B cell (primary cell): Measurements from ENCODE around the gene CMTM7. TPM values are rescaled to one million over a fixed set of nuclear protein-coding genes. Genes with fewer than 3 reads are reported as not detected.

Source experiments
- ATAC-seq: fragments of 200-7000 bp; cut with Tn5 transposase; one replicate; pipeline ENCODE4 v1.10.0; 2021; ENCODE audit warnings: low read depth, mild to moderate bottlenecking, moderate number of reproducible peaks, moderate library complexity
- CTCF ChIA-PET: fragments of 350-600 bp; sonication (Branson Sonifier 250); formaldehyde crosslinking; loops from one replicate; lab custom pipeline; 2021; ENCODE audit warnings: antibody characterized with exemption, inconsistent platforms; lab: Charles Lee
- POLR2A ChIA-PET: fragments of 350-600 bp; sonication (Branson Sonifier 250); formaldehyde crosslinking; loops from one replicate; lab custom pipeline; 2021; ENCODE audit warnings: antibody characterized with exemption; lab: Charles Lee
- DNase-seq: peaks from one replicate; pipeline ENCODE4 v3.0.0; 2013
- H2AFZ ChIP-seq: 2 replicates; pipeline ENCODE4 v1.6.1; 2012; ENCODE audit warnings: mild to moderate bottlenecking, low read depth, low read length; ENCODE audit not compliant: insufficient read depth, poor library complexity, severe bottlenecking
- H3K27ac ChIP-seq, 2 donors: 1 replicate in 1 of 2; 2 replicates in 1 of 2; pipeline ENCODE4 v1.5.1; 2012 to 2013; ENCODE audit warnings: low read length in 2 of 2, mild to moderate bottlenecking in 2 of 2, moderate library complexity in 1 of 2
- H3K27me3 ChIP-seq, 4 experiments: fragments of 200-600 bp in 1 of 4; sonication (generic) in 1 of 4; replicated peaks in 1 of 4; 1 replicate in 2 of 4; 2 replicates in 2 of 4; pipeline versions ENCODE4 v1.6.1 to v1.7.0; 2013 to 2016; ENCODE audit warnings: low read length in 3 of 4, mild to moderate bottlenecking in 2 of 4, mixed read lengths in 1 of 4, moderate library complexity in 1 of 4; ENCODE audit not compliant: insufficient read depth in 4 of 4, control insufficient read depth in 3 of 4; ENCODE audit errors: control extremely low read depth in 1 of 4
- H3K36me3 ChIP-seq, 2 experiments: replicated peaks in 1 of 2; 1 replicate in 1 of 2; 2 replicates in 1 of 2; pipeline versions ENCODE4 v1.6.1 to v1.7.1; 2013; ENCODE audit warnings: low read length in 1 of 2; ENCODE audit not compliant: insufficient read depth in 2 of 2, control insufficient read depth in 1 of 2; ENCODE audit errors: control extremely low read depth in 1 of 2, extremely low read depth in 1 of 2
- H3K4me1 ChIP-seq, 2 donors: fragments of 200-600 bp in 1 of 2; sonication (generic) in 1 of 2; 1 replicate in 1 of 2; 2 replicates in 1 of 2; pipeline versions ENCODE4 v1.5.1 to v1.6.1; 2013 to 2017; ENCODE audit warnings: low read length in 2 of 2; ENCODE audit not compliant: control insufficient read depth in 2 of 2, insufficient read depth in 2 of 2
- H3K4me2 ChIP-seq: replicated peaks from 2 replicates; pipeline ENCODE3; 2012; ENCODE audit warnings: mild to moderate bottlenecking, low read depth, low read length; ENCODE audit not compliant: poor library complexity, severe bottlenecking
- H3K4me3 ChIP-seq, 5 experiments: fragments of 200-600 bp in 1 of 5; sonication (generic) in 1 of 5; 1 replicate in 3 of 5; 2 replicates in 2 of 5; pipeline versions ENCODE4 v1.5.1 to v1.7.0; 2011 to 2016; ENCODE audit warnings: low read length in 4 of 5, mild to moderate bottlenecking in 4 of 5, low read depth in 2 of 5, control low read depth in 1 of 5, moderate library complexity in 1 of 5; ENCODE audit not compliant: insufficient read depth in 1 of 5; ENCODE audit errors: control extremely low read depth in 1 of 5, extremely low read depth in 1 of 5
- H3K79me2 ChIP-seq: fragments of 200-600 bp; sonication (generic); one replicate; pipeline ENCODE4 v1.6.0; 2016; ENCODE audit warnings: low read length; ENCODE audit not compliant: control insufficient read depth, insufficient read depth
- H3K9ac ChIP-seq: fragments of 200-600 bp; sonication (generic); 2 replicates; pipeline ENCODE4 v1.6.1; 2017; ENCODE audit warnings: mild to moderate bottlenecking, low read length, moderate library complexity
- H3K9me3 ChIP-seq, 3 donors: one replicate each; pipeline versions ENCODE4 v1.6.1 to v1.7.1; 2013; ENCODE audit warnings: low read length in 2 of 3; ENCODE audit not compliant: control insufficient read depth in 2 of 3, insufficient read depth in 1 of 3; ENCODE audit errors: control extremely low read depth in 1 of 3
- H4K20me1 ChIP-seq: 2 replicates; pipeline ENCODE4 v1.6.0; 2012; ENCODE audit warnings: mild to moderate bottlenecking, low read length; ENCODE audit not compliant: insufficient read depth, control insufficient read depth, poor library complexity, severe bottlenecking
- H3K27ac Mint-ChIP-seq: one replicate; pipeline ENCODE4 v1.8.0; 2021; ENCODE audit warnings: mixed read lengths
- H3K27me3 Mint-ChIP-seq: one replicate; pipeline ENCODE4 v1.8.0; 2021; ENCODE audit warnings: mixed read lengths
- H3K4me1 Mint-ChIP-seq: one replicate; pipeline ENCODE4 v1.8.0; 2021; ENCODE audit warnings: mixed read lengths
- H3K4me3 Mint-ChIP-seq: one replicate; pipeline ENCODE4 v1.8.0; 2021; ENCODE audit warnings: mixed read lengths
- H3K9me3 Mint-ChIP-seq: one replicate; pipeline ENCODE4 v1.8.0; 2022; ENCODE audit warnings: mixed read lengths; ENCODE audit not compliant: insufficient read depth
- CTCF ChIP-seq: fragments of 200-600 bp; IDR thresholded peaks from one replicate; pipeline ENCODE4 v1.8.0; 2022; ENCODE audit warnings: antibody characterized with exemption, mild to moderate bottlenecking
- EZH2 ChIP-seq: IDR thresholded peaks from 2 replicates; pipeline ENCODE4 v1.6.1; 2012; ENCODE audit warnings: borderline replicate concordance, low read depth, mild to moderate bottlenecking, moderate library complexity, low read length; ENCODE audit not compliant: insufficient read depth, poor library complexity, severe bottlenecking
- WGBS: methylation state at CpG from one replicate; pipeline ENCODE4 v1.1.5; 2013; ENCODE audit warnings: missing lambda C conversion rate; ENCODE audit not compliant: insufficient coverage; 5-methylcytosine and 5-hydroxymethylcytosine counted together
- intact Hi-C: fragments of 100-400 bp; cut with micrococcal nuclease; formaldehyde crosslinking; loops from one replicate; pipeline ENCODE4 v1.10.0; 2022
- polyA plus RNA-seq: library from polyadenylated mRNA; depleted of rRNA; stranded (reverse); fragments of >200 nt; gene quantifications from 2 replicates; pipeline ENCODE4 v1.2.3, GENCODE V29; 2012
- total RNA-seq, 2 donors: library from RNA; stranded (reverse); fragments of 120-200 nt in 1 of 2; gene quantifications; 1 replicate in 1 of 2; 2 replicates in 1 of 2; pipeline versions ENCODE4 v1.2.3 to v1.2.4, GENCODE V29; 2013 to 2022

CMTM7 gene
- total and polyA plus RNA-seq, 2 donors (not counting 1 experiment from before 2014, with no cell fraction given), result 71.5 to 76.1 TPM

- ATAC-seq (no peak), DNase-seq (peak; percentile 58)
- TF ChIP-seq CTCF, result no peak
- peaks cover 95% of the 10 kb centered on the region for H3K79me2 ChIP-seq
- ChIA-PET CTCF (interaction anchor here (0.7 to 1.6 kb wide), 5 partner anchors 12 to 263 kb away, joined by 3 to 9 read pairs (median 6); no protein-coding TSS in a partner anchor), POLR2A (interaction anchor here (0.5 kb wide), 1 partner anchor 23 kb away, joined by 5 read pairs; no protein-coding TSS in a partner anchor)
- peaks cover 7 to 10% of the 10 kb centered on the region in 2 experiments for H3K36me3 ChIP-seq
- no peaks in the 10 kb centered on the region for H3K27me3 Mint-ChIP-seq
- no peaks in the 10 kb centered on the region for H3K27me3 ChIP-seq
- H3K4me3 Mint-ChIP-seq, result peak overlapping the region; percentile 27
- peaks cover 45% of the 10 kb centered on the region for H3K4me1 Mint-ChIP-seq
- peak overlapping the region; percentile 38 for H3K27ac Mint-ChIP-seq
- H3K4me1 ChIP-seq, result peaks cover 49 to 50% of the 10 kb centered on the region in 2 donors
- peak overlapping the region; percentile 49 for H3K4me2 ChIP-seq
- H3K27ac ChIP-seq, result peak overlapping the region; percentile 14 to 55
- no CpG with 5 or more reads among the region's 3 CpGs for WGBS
- no peak overlapping the region for H3K9ac ChIP-seq
- peak overlapping the region in 1 of 5 experiments; percentile 10 for H3K4me3 ChIP-seq
- intact Hi-C loops, result loop anchor here (10.0 kb wide), 1 partner anchor 1217 kb away; the partner anchor contains the start of gene CLASP2
- H4K20me1 ChIP-seq, result peaks cover 16% of the 10 kb centered on the region
- H3K9me3 Mint-ChIP-seq, result no peaks in the 10 kb centered on the region
- no peak overlapping the region for H2AFZ ChIP-seq
- H3K9me3 ChIP-seq, result no peaks in the 10 kb centered on the region
These were observed 106.6 kb downstream of the CMTM7 start for GRCh38 chr3:32498252-32498651.

- no peaks in the 10 kb centered on the region for H3K9me3 Mint-ChIP-seq
- no peaks in the 10 kb centered on the region for H3K27me3 Mint-ChIP-seq
- ATAC-seq, result no peak
- no peaks in the 10 kb centered on the region for H3K9me3 ChIP-seq
- H3K4me3 Mint-ChIP-seq, result no peak overlapping the region
- no peaks in the 10 kb centered on the region for H3K27me3 ChIP-seq
- ChIA-PET POLR2A (interaction anchor here (0.7 kb wide), 1 partner anchor 80 kb away, joined by 3 read pairs; no protein-coding TSS in a partner anchor), CTCF (interaction anchor here (0.7 to 1.7 kb wide), 6 partner anchors 11 to 203 kb away, joined by 3 to 7 read pairs (median 5); no protein-coding TSS in a partner anchor)
- no peak overlapping the region for H3K27ac Mint-ChIP-seq
- peak overlapping the region in 1 of 2 donors; percentile 55 for H3K27ac ChIP-seq
- H3K79me2 ChIP-seq, result peaks cover 95% of the 10 kb centered on the region
- H3K36me3 ChIP-seq, result peaks cover 3 to 10% of the 10 kb centered on the region in 2 experiments
- peaks cover 45% of the 10 kb centered on the region for H3K4me1 Mint-ChIP-seq
- H2AFZ ChIP-seq, result no peak overlapping the region
- H3K4me2 ChIP-seq, result no peak overlapping the region
- intact Hi-C loops, result loop anchor here (10.0 kb wide), 1 partner anchor 1216 kb away; the partner anchor contains the start of gene CLASP2
- H3K4me3 ChIP-seq, result no peak overlapping the region
- peaks cover 42 to 44% of the 10 kb centered on the region in 2 donors for H3K4me1 ChIP-seq
- TF ChIP-seq EZH2, result no peak
- no peak for TF ChIP-seq CTCF
- WGBS, result 100% methylated on average over 1 of the region's 3 CpGs
- no peak overlapping the region for H3K9ac ChIP-seq
- DNase-seq, result no peak
- H4K20me1 ChIP-seq, result peaks cover 9% of the 10 kb centered on the region
These were observed 107.3 kb downstream of the CMTM7 start for GRCh38 chr3:32498992-32499391.
